NCI-H345 (cell line): ENCODE data around the gene APOB.

ENCODE experiments used
- DNase-seq: peaks from one replicate; lab custom pipeline; 2025; lab: John Stamatoyannopoulos, UW

The APOB gene

GRCh38 chr2:21005111-21005699 is 38.7 kb downstream of the APOB start:
- DNase-seq, result no peak

GRCh38 chr2:21004181-21004572 is 39.7 kb downstream of the APOB start:
- DNase-seq, result no peak

GRCh38 chr2:21003572-21004180 is 40.2 kb downstream of the APOB start:
- DNase-seq, result no peak

- DNase-seq, result no peak
Measured at GRCh38 chr2:21002814-21003192, 41.1 kb downstream of the APOB start.

- DNase-seq, result no peak
Measured at GRCh38 chr2:21001988-21002813, 41.7 kb downstream of the APOB start.

- DNase-seq, result no peak
Measured at GRCh38 chr2:21001225-21001946, 42.5 kb downstream of the APOB start.

- no peak for DNase-seq
Measured at GRCh38 chr2:20999906-21000645, 43.8 kb downstream of the APOB start.

GRCh38 chr2:20998972-20999905 is 44.6 kb downstream of the APOB start:
- no peak for DNase-seq

GRCh38 chr2:20997953-20998722 is 45.7 kb downstream of the APOB start:
- DNase-seq, result no peak

GRCh38 chr2:20994130-20994529 is 49.7 kb downstream of the APOB start:
- no peak for DNase-seq

GRCh38 chr2:20992201-20992711 is 51.6 kb downstream of the APOB start:
- no peak for DNase-seq

- peak; percentile 71 for DNase-seq
Measured at GRCh38 chr2:20990442-20991430, 53.1 kb downstream of the APOB start.

- DNase-seq, result no peak
Measured at GRCh38 chr2:20989404-20989803, 54.5 kb downstream of the APOB start.

GRCh38 chr2:20988905-20989304 is 55.0 kb downstream of the APOB start:
- DNase-seq, result no peak

- no peak for DNase-seq
Measured at GRCh38 chr2:20986024-20986939, 57.6 kb downstream of the APOB start.

GRCh38 chr2:20985062-20985461 is 58.8 kb downstream of the APOB start:
- DNase-seq, result no peak

GRCh38 chr2:20984408-20984807 is 59.5 kb downstream of the APOB start:
- no peak for DNase-seq
